Stimulated activated CD4-positive, alpha-beta T cell treated with anti-CD3 and anti-CD28 coated beads, TNF-alpha, amount 100 ng/mL, for 48 hours (primary cell): ENCODE measurements around the gene WARS2.

Experiments
- DNase-seq, 3 donors: peaks; one replicate each; pipeline ENCODE4 v3.0.0-alpha.2; 2020; ENCODE audit warnings: low read depth in 3 of 3

WARS2 gene

DNA sequence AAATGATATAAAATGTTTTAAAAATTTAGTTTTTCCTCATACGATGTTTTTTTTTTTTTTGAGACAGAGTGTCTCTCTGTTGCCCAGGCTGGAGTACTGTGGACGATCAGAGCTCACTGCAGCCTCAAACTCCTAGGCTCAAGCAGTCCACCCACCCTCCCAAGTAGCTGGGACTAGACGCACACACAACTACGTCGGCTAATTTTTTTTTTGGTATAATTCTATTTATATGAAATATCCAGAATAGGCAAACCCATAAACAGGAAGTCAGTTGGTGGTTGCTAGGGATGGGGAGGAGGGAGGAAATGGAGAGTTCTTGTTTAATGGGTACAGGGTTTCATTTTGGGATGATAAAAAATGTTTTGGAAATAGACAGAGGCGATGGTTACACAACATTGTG is 56.5 kb downstream of the WARS2 start:
- DNase-seq, result no peak

- DNase-seq, result no peak
These were observed 57.0 kb downstream of the WARS2 start for GRCh38 chr1:119083479-119083878.

GRCh38 chr1:119081700-119082099 is 58.8 kb downstream of the WARS2 start:
- DNase-seq, result no peak

DNA sequence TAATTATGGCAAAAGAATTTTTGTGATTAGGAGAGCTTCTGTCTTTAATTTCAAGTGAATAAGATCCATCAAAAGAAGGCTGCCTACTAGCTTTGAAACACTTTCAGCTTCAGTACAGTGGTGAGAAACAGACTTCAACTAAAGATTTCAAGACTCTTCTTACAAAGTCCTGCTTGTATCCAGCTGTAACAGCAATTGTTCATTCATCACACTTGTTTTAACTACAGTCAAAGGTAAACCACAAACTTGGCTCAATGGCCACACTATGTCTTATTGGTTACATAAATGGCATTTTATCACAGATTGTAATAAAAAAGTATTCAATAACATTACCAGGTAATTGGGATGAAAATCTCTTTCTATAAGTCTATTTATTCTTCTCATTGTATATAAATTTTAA is 59.2 kb downstream of the WARS2 start:
- no peak for DNase-seq

DNA sequence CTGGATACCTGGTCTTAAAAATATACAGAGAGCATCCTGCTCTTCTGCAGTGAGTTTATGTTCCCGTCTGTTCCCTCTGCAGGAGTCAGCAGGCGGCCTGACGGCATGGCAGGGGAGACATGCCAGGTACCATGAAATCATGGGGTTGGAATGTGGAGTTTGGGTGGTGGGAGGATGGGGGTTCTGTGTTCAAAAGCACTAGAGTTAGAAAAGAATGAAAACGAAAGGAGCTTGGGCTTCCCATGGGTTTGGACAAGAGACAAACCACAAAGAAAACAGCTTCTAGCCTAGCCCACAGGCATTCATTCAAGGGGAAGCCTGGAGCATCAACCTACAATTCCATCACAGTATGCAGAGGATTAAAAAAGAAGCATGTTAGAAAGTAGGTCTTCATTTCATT is 59.9 kb downstream of the WARS2 start:
- DNase-seq, result no peak

GRCh38 chr1:119079881-119080280 is 60.6 kb downstream of the WARS2 start:
- DNase-seq, result no peak

- no peak for DNase-seq
These were observed 64.8 kb downstream of the WARS2 start for GRCh38 chr1:119075614-119076013.

DNA sequence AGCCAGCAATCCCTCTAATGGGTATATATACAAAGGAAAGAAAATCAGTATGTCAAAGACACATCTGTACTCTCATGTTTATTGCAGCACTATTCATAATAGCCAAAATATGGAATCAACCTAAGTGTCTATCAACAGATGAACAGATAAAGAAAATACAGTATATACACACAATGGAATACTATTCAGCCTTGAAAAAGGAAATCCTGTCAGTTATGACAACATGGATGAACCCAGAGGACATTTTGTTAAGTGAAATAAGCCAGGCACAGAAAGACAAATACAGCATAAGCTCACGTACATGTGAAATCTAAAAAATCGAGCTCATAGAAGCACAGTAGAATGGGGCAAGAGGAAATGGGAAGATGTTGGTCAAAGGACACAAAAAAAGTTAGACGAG is 69.1 kb downstream of the WARS2 start:
- no peak for DNase-seq

- no peak for DNase-seq
These were observed 70.8 kb downstream of the WARS2 start for GRCh38 chr1:119069682-119070081.

DNA sequence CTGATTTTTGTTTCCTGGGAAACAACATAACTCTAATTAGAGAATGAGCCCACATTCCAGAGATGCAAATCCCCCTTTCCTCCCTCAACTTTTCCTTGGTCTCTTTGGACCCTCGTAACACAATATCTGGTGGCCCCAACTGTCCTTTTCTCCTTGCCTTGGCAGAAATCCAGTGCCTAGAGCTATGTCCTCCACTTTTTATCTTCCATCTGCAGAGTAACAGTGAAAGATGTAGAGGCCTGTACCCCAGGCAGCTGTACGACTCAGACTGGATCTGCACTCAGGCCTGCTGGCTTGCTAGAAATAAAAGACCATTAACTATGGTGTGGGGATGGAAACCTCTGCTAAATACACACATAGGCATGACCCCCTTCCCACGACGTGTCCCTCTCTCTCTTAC is 72.0 kb downstream of the WARS2 start:
- no peak for DNase-seq

- no peak for DNase-seq
These were observed 78.8 kb downstream of the WARS2 start for GRCh38 chr1:119061700-119062099.

DNA sequence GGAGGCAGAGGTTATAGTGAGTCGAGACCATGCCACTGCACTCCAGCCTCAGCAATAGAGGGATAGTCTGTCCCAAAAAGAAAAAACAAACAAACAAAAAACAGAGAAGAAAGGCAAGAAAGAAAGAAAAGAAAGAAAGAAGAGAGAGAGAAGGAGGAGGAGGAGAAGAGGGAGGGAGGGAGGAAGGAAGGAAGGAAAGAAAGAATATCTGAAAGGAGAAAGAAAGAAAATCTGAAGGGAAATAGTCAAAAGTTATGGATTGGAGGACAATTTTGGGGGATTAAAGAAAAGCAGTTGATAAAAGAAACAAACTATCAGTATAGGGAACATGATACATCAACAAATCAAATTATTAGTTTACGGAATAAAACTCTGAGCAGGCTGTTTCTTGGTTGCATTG is 84.9 kb downstream of the WARS2 start:
- no peak for DNase-seq

- DNase-seq, result no peak
These were observed 86.5 kb downstream of the WARS2 start for GRCh38 chr1:119053917-119054316.

DNA sequence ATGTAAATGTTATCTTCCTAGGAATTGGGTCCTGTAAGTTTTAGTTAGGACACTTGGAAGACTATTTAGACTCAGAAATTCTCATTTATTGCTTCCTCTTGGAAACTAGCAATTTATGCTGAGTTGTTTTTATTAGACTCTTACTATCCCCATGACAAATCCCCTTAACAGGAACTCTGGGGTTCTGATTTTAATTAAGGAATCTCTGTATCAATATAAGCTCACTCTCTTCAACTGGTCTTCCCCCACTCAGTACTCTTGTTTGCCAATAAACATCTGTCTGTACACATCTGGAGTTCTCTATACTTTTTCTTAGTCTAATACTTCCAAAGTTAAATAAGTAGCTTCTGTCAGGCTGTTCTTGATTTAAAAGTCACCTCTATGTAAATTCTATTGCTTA is 88.2 kb downstream of the WARS2 start:
- no peak for DNase-seq

GRCh38 chr1:119048624-119049404 is 91.6 kb downstream of the WARS2 start:
- DNase-seq, result no peak

DNA sequence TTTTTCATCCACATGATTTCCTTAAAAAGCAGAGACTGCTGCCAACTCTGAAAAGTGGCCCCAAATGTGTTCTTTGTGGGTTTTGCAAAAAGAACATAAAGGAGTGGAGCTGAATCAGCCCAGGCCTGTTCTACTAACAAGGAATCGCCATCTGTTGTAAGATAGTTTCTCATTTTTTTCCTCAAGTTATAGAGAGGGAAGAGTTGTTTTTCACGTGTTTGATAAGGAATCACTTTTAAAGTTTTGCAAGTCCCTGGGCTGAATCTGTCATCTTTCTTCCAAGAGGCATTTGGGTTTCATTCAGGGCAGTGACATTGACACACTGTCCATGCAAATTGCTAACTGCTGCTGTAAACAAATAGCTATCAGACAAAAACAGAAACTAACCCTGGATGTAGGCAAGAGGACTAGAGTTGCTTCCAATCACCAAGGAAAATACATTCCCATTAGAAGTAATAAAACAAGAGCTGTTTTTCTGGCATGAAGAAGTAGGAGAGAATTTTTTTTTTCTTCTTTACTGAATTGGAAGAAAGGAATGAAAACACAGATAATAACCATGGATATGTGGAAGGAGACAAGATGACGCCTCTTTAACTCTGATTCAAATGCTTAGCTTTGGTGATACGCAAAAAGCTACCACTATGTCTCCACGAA is 93.5 kb downstream of the WARS2 start:
- DNase-seq, result no peak

DNA sequence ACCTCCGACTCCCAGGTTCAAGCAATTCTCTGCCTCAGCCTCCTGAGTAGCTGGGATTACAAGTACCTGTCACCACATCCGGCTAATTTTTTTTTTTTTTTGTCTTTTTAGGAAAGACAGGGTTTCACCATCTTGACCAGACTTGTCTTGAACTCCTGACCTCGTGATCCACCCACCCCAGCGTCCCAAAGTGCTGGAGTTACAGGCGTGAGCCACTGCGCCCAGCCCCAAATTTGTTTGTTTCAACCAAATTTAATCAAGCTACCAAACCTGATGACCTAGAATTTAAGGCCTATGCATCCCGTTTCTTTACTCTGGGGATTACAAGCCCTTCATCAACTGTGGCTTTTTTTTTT is 94.0 kb downstream of the WARS2 start:
- DNase-seq, result no peak

DNA sequence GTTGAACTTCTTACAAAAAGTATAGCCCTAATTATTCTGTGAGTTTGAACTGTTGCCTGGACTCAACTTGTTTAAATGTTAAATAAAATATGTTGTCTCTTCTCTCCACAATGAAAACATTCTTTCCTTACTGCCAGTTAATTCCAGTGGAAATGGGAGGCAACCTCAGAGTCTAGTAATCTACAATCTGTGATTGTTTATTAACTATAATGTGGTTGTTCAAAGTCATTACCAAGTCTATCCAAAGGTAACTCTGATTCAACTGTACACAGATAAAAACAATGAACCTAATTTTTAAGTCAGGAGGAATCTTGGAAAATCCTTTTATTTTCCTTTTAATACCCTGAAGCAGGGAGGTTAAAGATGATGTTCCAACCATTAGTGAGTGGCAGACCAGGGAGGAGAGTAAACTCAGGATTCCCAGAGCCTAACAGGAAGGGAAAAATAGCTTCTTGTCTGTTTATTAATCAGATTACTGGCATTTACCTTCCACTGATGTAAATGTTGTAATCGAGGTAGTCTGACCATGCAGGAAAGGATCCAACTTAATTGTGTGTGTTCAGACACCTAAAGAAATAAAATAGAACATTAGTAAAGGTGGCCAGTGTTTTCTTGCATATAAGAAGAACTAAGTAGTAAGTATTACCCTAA is 95.2 kb downstream of the WARS2 start:
- no peak for DNase-seq

DNA sequence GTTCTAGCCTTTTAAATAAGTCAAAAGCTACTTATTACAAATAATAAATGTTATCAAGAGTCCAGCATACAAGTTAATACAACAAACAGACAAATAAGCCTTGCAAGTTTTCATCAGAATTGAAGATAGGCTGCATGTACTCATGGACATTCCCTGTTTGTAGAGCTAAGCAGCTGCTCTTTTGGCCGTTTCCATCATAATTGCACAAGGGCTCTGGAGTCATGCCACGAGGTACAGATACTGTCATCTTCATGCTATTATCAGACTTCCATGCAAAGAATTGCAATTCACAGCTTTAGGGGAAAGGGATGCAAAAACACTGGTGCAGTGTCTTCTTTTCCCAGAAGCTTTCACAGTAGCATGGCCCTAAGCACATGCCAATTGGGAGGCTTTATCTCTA is 99.5 kb downstream of the WARS2 start:
- no peak for DNase-seq

- no peak for DNase-seq
These were observed 100.0 kb downstream of the WARS2 start for GRCh38 chr1:119040489-119040888.

- no peak for DNase-seq
These were observed 102.1 kb downstream of the WARS2 start for GRCh38 chr1:119038363-119038762.

- DNase-seq, result no peak
These were observed 106.1 kb downstream of the WARS2 start for GRCh38 chr1:119034359-119034758.

DNA sequence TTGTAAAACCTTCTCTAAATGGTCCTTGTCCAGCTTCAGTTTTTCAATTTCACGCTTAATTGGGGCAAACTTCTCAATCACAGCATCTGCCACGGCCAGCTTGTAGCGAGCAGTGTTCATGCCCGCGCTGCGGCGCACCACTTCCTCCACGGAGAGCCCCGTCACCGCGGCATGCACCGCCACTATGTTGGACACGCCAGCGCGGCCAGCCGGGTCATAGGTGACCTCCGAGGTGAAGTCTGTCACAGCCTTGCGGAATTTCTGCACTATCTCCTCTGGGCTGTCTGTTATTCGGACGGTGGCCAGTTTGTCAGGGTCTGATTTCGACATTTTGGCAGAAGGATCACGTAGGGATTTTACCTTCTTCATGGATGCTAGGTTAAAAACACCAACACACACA is 107.5 kb downstream of the WARS2 start:
- no peak for DNase-seq
